ENCODE results near the gene MICU2. TPM values are rescaled to one million over a fixed set of nuclear protein-coding genes. Genes with fewer than 3 reads are reported as not detected.

Gene MICU2
- total and polyA plus RNA-seq, 2 donors (not counting 3 experiments of a cell fraction or from before 2014, with no cell fraction given): 24.0 to 36.7 TPM

DNA sequence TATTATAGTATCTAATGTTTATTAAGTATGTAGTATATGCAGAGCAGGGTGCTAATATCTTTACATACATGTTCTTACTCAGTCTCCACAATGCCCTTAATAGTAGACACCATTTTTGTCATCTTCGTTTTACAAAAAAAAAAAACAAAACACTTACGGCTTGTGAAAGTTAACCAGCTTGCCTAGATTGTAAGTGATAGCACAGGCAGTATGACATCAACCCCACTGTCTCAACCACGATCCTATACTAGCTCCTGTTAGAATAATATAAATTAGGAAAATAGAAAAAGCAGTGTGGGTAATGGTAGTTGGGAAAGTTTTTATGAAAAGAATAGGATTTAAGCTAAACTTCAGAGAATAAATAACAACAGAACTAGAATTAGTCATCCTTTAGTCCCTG lies 34.3 kb downstream of the MICU2 start:
- H3K9ac ChIP-seq (replicated peaks; ENCODE audit: extremely low read depth, insufficient read depth, low read length): no peak overlapping the region
- H3K79me2 ChIP-seq (ENCODE audit: control insufficient read depth, insufficient read depth, low read length): peaks cover 2% of the 10 kb centered on the region
- no peaks in the 10 kb centered on the region for H3K36me3 ChIP-seq (ENCODE audit: control insufficient read depth in 2 of 2, extremely low read depth in 1 of 2, insufficient read depth in 2 of 2, low read length in 2 of 2)
- no peaks in the 10 kb centered on the region for H3K4me1 ChIP-seq (ENCODE audit: control insufficient read depth, extremely low read depth, insufficient read depth, low read length)
- no peak for TF ChIP-seq POLR2A (IDR thresholded peaks at IDR 0.05; ENCODE audit: low read depth, low read length)
- no peak for TF ChIP-seq FOS (IDR thresholded peaks at IDR 0.05; ENCODE audit: borderline replicate concordance, insufficient read depth, low read length)
- TF ChIP-seq JUN (IDR thresholded peaks at IDR 0.05; ENCODE audit: borderline replicate concordance, insufficient read depth, insufficient read length, low read depth): no peak
- no peak for TF ChIP-seq MAX (IDR thresholded peaks at IDR 0.05; ENCODE audit: insufficient read depth, insufficient read length)
- TF ChIP-seq MYC (IDR thresholded peaks at IDR 0.05; ENCODE audit: low read depth, low read length): no peak
- TF ChIP-seq, protein P1, sequence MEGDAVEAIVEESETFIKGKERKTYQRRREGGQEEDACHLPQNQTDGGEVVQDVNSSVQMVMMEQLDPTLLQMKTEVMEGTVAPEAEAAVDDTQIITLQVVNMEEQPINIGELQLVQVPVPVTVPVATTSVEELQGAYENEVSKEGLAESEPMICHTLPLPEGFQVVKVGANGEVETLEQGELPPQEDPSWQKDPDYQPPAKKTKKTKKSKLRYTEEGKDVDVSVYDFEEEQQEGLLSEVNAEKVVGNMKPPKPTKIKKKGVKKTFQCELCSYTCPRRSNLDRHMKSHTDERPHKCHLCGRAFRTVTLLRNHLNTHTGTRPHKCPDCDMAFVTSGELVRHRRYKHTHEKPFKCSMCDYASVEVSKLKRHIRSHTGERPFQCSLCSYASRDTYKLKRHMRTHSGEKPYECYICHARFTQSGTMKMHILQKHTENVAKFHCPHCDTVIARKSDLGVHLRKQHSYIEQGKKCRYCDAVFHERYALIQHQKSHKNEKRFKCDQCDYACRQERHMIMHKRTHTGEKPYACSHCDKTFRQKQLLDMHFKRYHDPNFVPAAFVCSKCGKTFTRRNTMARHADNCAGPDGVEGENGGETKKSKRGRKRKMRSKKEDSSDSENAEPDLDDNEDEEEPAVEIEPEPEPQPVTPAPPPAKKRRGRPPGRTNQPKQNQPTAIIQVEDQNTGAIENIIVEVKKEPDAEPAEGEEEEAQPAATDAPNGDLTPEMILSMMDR (IDR thresholded peaks at IDR 0.05; ENCODE audit: extremely low read depth in 1 of 2, insufficient read depth in 1 of 2, low read depth in 1 of 2, low read length in 2 of 2): no peak
- no peak for TF ChIP-seq POLR2AphosphoS5 (IDR thresholded peaks at IDR 0.05; ENCODE audit: insufficient read depth, low read depth, low read length)
- TF ChIP-seq EZH2 (IDR thresholded peaks at IDR 0.05; ENCODE audit: borderline replicate concordance, low read depth, low read length, severe bottlenecking): no peak
- no peak for TF ChIP-seq GATA2 (IDR thresholded peaks at IDR 0.05; ENCODE audit: insufficient read depth, insufficient read length, low read depth, low read length)
- ChIA-PET POLR2A (no interaction called here), CTCF (interaction anchor here (2.4 kb wide), 1 partner anchor 12 kb away, joined by 11 read pairs; no protein-coding TSS in a partner anchor)
- DNase-seq (ENCODE audit: low read depth, low spot score): no peak
- intact Hi-C loops (cut with micrococcal nuclease): no loop called here
- no TSS peak for BruUV-seq (replicated peaks)
- H3K4me3 ChIP-seq (replicated peaks in 1 of 3; ENCODE audit: insufficient read depth in 1 of 3, low read depth in 1 of 3, low read length in 3 of 3): no peak overlapping the region
- no peak overlapping the region for H2AFZ ChIP-seq (ENCODE audit: low read depth, low read length)
- H4K20me1 ChIP-seq (replicated peaks; ENCODE audit: control insufficient read depth, extremely low read depth, insufficient read depth, low read length): no peaks in the 10 kb centered on the region
- H3K9me1 ChIP-seq (replicated peaks; ENCODE audit: control insufficient read depth, extremely low read depth, insufficient read depth, low read length): no peaks in the 10 kb centered on the region
- dilution Hi-C loops (cut with MboI; ENCODE audit: extremely low pct_ligation_motif_present, low sequenced_read_pairs): no loop called here
- H3K27me3 ChIP-seq (ENCODE audit: control insufficient read depth in 2 of 2, insufficient read depth in 2 of 2, low read length in 2 of 2): no peaks in the 10 kb centered on the region
- no peaks in the 10 kb centered on the region for H3K9me3 ChIP-seq (replicated peaks; ENCODE audit: control insufficient read depth, insufficient read depth, low read length)
- H3K4me2 ChIP-seq (ENCODE audit: insufficient read depth, low read length): no peak overlapping the region
- FAIRE-seq: no peak
- H3K27ac ChIP-seq (ENCODE audit: insufficient read depth, low read depth, low read length): no peak overlapping the region

Data from endothelial cell of umbilical vein (primary cell).